Trophoblast cell (in vitro differentiated cells and primary cell): ENCODE data around the gene DGKK.

Experiments
- DNase-seq, 2 donors: peaks; one replicate each; pipeline ENCODE4 v3.0.0-alpha.2; 2016
- H2AFZ ChIP-seq: 2 replicates; pipeline ENCODE4 v1.6.1; 2013; ENCODE audit warnings: low read length, moderate library complexity, mild to moderate bottlenecking; ENCODE audit not compliant: insufficient read depth, poor library complexity
- H2AK5ac ChIP-seq: 2 replicates; pipeline ENCODE4 v1.6.1; 2013; ENCODE audit warnings: mild to moderate bottlenecking, low read length
- H2BK120ac ChIP-seq: 2 replicates; pipeline ENCODE4 v1.6.1; 2013; ENCODE audit warnings: low read length, mild to moderate bottlenecking, moderate library complexity; ENCODE audit not compliant: insufficient read depth, poor library complexity
- H2BK12ac ChIP-seq: 2 replicates; pipeline ENCODE4 v1.6.1; 2013; ENCODE audit warnings: mild to moderate bottlenecking, low read length, moderate library complexity
- H2BK5ac ChIP-seq: 2 replicates; pipeline ENCODE4 v1.6.1; 2013; ENCODE audit warnings: low read length, low read depth, moderate library complexity, mild to moderate bottlenecking; ENCODE audit not compliant: poor library complexity
- H3K14ac ChIP-seq: 2 replicates; pipeline ENCODE4 v1.6.1; 2013; ENCODE audit warnings: mild to moderate bottlenecking, low read length
- H3K18ac ChIP-seq: 2 replicates; pipeline ENCODE4 v1.6.1; 2013; ENCODE audit warnings: mild to moderate bottlenecking, low read length
- H3K23ac ChIP-seq: 2 replicates; pipeline ENCODE4 v1.6.1; 2013; ENCODE audit warnings: low read length
- H3K27ac ChIP-seq: 2 replicates; pipeline ENCODE4 v1.5.1; 2013; ENCODE audit warnings: low read depth, mild to moderate bottlenecking, inconsistent platforms, low read length, moderate library complexity
- H3K27me3 ChIP-seq: 2 replicates; pipeline ENCODE4 v1.6.1; 2013; ENCODE audit warnings: inconsistent platforms, mild to moderate bottlenecking, low read length, moderate library complexity; ENCODE audit not compliant: insufficient read depth
- H3K36me3 ChIP-seq, 2 experiments: 1 replicate in 1 of 2; 2 replicates in 1 of 2; pipeline ENCODE4 v1.6.1; 2013; ENCODE audit warnings: low read length in 2 of 2, mild to moderate bottlenecking in 2 of 2, moderate library complexity in 1 of 2; ENCODE audit not compliant: insufficient read depth in 2 of 2, control insufficient read depth in 1 of 2
- H3K4ac ChIP-seq: 2 replicates; pipeline ENCODE4 v1.6.1; 2013; ENCODE audit warnings: low read depth, mild to moderate bottlenecking, low read length, moderate library complexity
- H3K4me1 ChIP-seq, 2 experiments: 1 replicate in 1 of 2; 2 replicates in 1 of 2; pipeline ENCODE4 v1.6.1; 2013; ENCODE audit warnings: low read length in 2 of 2, mild to moderate bottlenecking in 2 of 2, moderate library complexity in 1 of 2; ENCODE audit not compliant: insufficient read depth in 2 of 2, control insufficient read depth in 1 of 2
- H3K4me2 ChIP-seq: 2 replicates; pipeline ENCODE4 v1.6.1; 2013; ENCODE audit warnings: inconsistent platforms, mild to moderate bottlenecking, low read length, moderate library complexity
- H3K4me3 ChIP-seq: 2 replicates; pipeline ENCODE4 v1.5.1; 2013; ENCODE audit warnings: mild to moderate bottlenecking, low read depth, low read length, inconsistent platforms
- H3K79me1 ChIP-seq: one replicate; pipeline ENCODE4 v1.6.1; 2013; ENCODE audit warnings: low read length
- H3K79me2 ChIP-seq: 2 replicates; pipeline ENCODE4 v1.6.1; 2013; ENCODE audit warnings: low read length, mild to moderate bottlenecking; ENCODE audit not compliant: control insufficient read depth, insufficient read depth, poor library complexity
- H3K9ac ChIP-seq: 2 replicates; pipeline ENCODE4 v1.6.1; 2013; ENCODE audit warnings: mild to moderate bottlenecking, low read length
- H3K9me3 ChIP-seq: 2 replicates; pipeline ENCODE4 v1.6.1; 2013; ENCODE audit warnings: low read depth, mild to moderate bottlenecking, control low read depth, inconsistent platforms, low read length; ENCODE audit not compliant: insufficient read depth
- H4K12ac ChIP-seq: 2 replicates; pipeline ENCODE4 v1.6.1; 2013; ENCODE audit warnings: low read depth, mild to moderate bottlenecking, low read length, moderate library complexity
- H4K8ac ChIP-seq: 2 replicates; pipeline ENCODE4 v1.6.1; 2013; ENCODE audit warnings: low read depth, mild to moderate bottlenecking, low read length, moderate library complexity
- H4K91ac ChIP-seq: one replicate; pipeline ENCODE4 v1.6.1; 2013; ENCODE audit warnings: low read depth, mild to moderate bottlenecking, low read length, moderate library complexity
- WGBS: extraction: QIAGEN DNeasy Blood & Tissue Kit; methylation state at CpG from one replicate; pipeline ENCODE4 v1.1.7; 2013; ENCODE audit warnings: missing lambda C conversion rate; ENCODE audit not compliant: insufficient read length, insufficient coverage; ENCODE audit errors: extremely low coverage; 5-methylcytosine and 5-hydroxymethylcytosine counted together

The DGKK gene

GRCh38 chrX:50495616-50496015, 25.0 kb upstream of the DGKK start:
- Histone ChIP-seq H2BK5ac (no peak overlapping the region), H4K8ac (no peak overlapping the region), H4K91ac (no peak overlapping the region), H3K4ac (no peak overlapping the region), H2AK5ac (no peak overlapping the region), H2AFZ (no peak overlapping the region), H3K9me3 (no peaks in the 10 kb centered on the region), H3K79me1 (no peaks in the 10 kb centered on the region), H3K79me2 (no peaks in the 10 kb centered on the region), H3K18ac (no peak overlapping the region), H4K12ac (no peak overlapping the region), H3K4me3 (no peak overlapping the region), H2BK120ac (no peak overlapping the region), H3K27ac (no peak overlapping the region), H3K4me1 (no peaks in the 10 kb centered on the region), H3K36me3 (no peaks in the 10 kb centered on the region), H3K9ac (no peak overlapping the region), H3K4me2 (no peak overlapping the region), H3K23ac (no peak overlapping the region), H3K27me3 (no peaks in the 10 kb centered on the region), H2BK12ac (no peak overlapping the region), H3K14ac (no peak overlapping the region)
- no CpG with 5 or more reads among the region's 1 CpG for WGBS
- DNase-seq: no peak

DNA sequence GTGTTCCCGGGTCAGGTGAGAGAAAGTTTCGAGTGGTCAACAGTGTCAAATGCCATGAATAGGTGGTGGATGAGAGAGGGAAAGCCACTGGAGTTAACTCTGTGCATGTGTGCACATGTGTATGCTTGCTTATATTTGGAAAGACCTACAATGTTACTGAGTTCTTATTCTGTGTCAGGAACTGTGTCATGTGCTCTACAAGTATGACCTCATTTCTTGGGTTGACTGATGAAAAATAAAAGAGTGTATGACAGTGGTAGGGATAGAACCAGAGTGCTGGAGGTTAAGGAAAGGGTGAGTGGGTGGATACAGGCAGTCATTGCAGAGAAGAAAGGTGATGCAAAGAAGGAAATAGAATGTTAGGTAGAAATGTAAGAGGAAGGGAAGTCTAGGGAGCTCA, 22.1 kb upstream of the DGKK start:
- Histone ChIP-seq H3K27ac (no peak overlapping the region), H3K14ac (no peak overlapping the region), H4K8ac (no peak overlapping the region), H4K12ac (no peak overlapping the region), H2BK5ac (no peak overlapping the region), H3K4ac (no peak overlapping the region), H3K79me2 (no peaks in the 10 kb centered on the region), H3K9ac (no peak overlapping the region), H2BK12ac (no peak overlapping the region), H3K36me3 (no peaks in the 10 kb centered on the region), H3K4me3 (no peak overlapping the region), H2AK5ac (no peak overlapping the region), H3K4me1 (no peaks in the 10 kb centered on the region), H2BK120ac (no peak overlapping the region), H3K27me3 (no peaks in the 10 kb centered on the region), H3K9me3 (no peaks in the 10 kb centered on the region), H3K4me2 (no peak overlapping the region), H3K18ac (no peak overlapping the region), H3K23ac (no peak overlapping the region), H4K91ac (no peak overlapping the region), H3K79me1 (no peaks in the 10 kb centered on the region), H2AFZ (no peak overlapping the region)
- DNase-seq: no peak
- WGBS: no CpG with 5 or more reads among the region's 2 CpGs

- Histone ChIP-seq H3K18ac (no peak overlapping the region), H2AFZ (no peak overlapping the region), H3K9ac (no peak overlapping the region), H3K27ac (no peak overlapping the region), H2BK12ac (no peak overlapping the region), H4K91ac (no peak overlapping the region), H3K4me1 (no peaks in the 10 kb centered on the region), H2AK5ac (no peak overlapping the region), H3K23ac (no peak overlapping the region), H3K4me3 (no peak overlapping the region), H3K9me3 (no peaks in the 10 kb centered on the region), H2BK120ac (no peak overlapping the region), H3K4me2 (no peak overlapping the region), H3K4ac (no peak overlapping the region), H4K8ac (no peak overlapping the region), H3K79me1 (no peaks in the 10 kb centered on the region), H3K79me2 (no peaks in the 10 kb centered on the region), H3K36me3 (no peaks in the 10 kb centered on the region), H3K27me3 (no peaks in the 10 kb centered on the region), H2BK5ac (no peak overlapping the region), H3K14ac (no peak overlapping the region), H4K12ac (no peak overlapping the region)
- WGBS: no CpG with 5 or more reads among the region's 1 CpG
- DNase-seq: no peak
Observed at GRCh38 chrX:50484662-50485061, 14.0 kb upstream of the DGKK start.

DNA sequence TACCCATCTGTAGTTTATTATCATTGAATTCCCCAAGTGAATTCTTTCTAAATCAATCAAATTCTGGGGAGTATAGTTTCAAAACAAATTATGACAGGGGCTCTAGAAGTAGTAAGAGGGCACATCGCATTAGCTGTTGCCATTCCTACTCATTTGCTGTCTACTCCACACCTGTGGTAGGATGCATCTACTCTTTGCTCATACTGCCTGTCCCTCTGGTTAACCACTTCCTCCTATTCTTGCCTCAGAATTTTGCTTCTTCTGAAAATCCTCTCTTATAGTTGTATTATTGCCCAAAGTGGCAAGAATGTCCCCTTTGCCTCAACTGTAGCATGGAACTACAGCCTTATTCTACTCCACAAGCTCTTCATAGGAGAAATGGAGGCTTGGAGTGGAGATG, 12.7 kb upstream of the DGKK start:
- Histone ChIP-seq H3K4me1 (no peaks in the 10 kb centered on the region), H2BK5ac (no peak overlapping the region), H3K27ac (no peak overlapping the region), H3K27me3 (no peaks in the 10 kb centered on the region), H2AFZ (no peak overlapping the region), H3K9ac (no peak overlapping the region), H4K8ac (no peak overlapping the region), H3K36me3 (no peaks in the 10 kb centered on the region), H3K79me1 (no peaks in the 10 kb centered on the region), H3K4me2 (no peak overlapping the region), H3K18ac (no peak overlapping the region), H3K14ac (no peak overlapping the region), H2BK120ac (no peak overlapping the region), H4K12ac (no peak overlapping the region), H2AK5ac (no peak overlapping the region), H3K9me3 (no peaks in the 10 kb centered on the region), H3K4ac (no peak overlapping the region), H3K23ac (no peak overlapping the region), H3K79me2 (no peaks in the 10 kb centered on the region), H4K91ac (no peak overlapping the region), H2BK12ac (no peak overlapping the region), H3K4me3 (no peak overlapping the region)
- no CpG with 5 or more reads among the region's 1 CpG for whole genome bisulfite sequencing
- DNase-seq: no peak
